Heart left ventricle (tissue), 16 donors: ENCODE measurements around the gene BMPR1B. TPM values are rescaled to one million over a fixed set of nuclear protein-coding genes. Genes with fewer than 3 reads are reported as not detected.

Experiments
- ATAC-seq, 4 donors: fragments of 200-7000 bp; cut with Tn5 transposase; one replicate each; pipeline ENCODE4 v1.9.1; 2020 to 2022; ENCODE audit warnings: moderate library complexity in 4 of 4, mild to moderate bottlenecking in 3 of 4, moderate number of reproducible peaks in 1 of 4
- DNase-seq, 5 donors: peaks; one replicate each; pipeline ENCODE4 v3.0.0-alpha.2; 2020
- H3K27ac ChIP-seq, 12 donors: fragments of 200-600 bp; sonication (generic) in 4 of 12; one replicate each; pipeline versions ENCODE4 v1.5.0 to v1.8.0; 2016 to 2022; ENCODE audit warnings: mild to moderate bottlenecking in 2 of 12
- H3K27me3 ChIP-seq, 9 donors: fragments of 200-600 bp; sonication (generic) in 2 of 9; one replicate each; pipeline versions ENCODE4 v1.5.1 to v1.8.0; 2016 to 2022; ENCODE audit warnings: mild to moderate bottlenecking in 3 of 9
- H3K36me3 ChIP-seq, 9 donors: fragments of 200-600 bp; sonication (generic) in 2 of 9; one replicate each; pipeline versions ENCODE4 v1.5.0 to v1.8.0; 2018 to 2022; ENCODE audit warnings: mild to moderate bottlenecking in 2 of 9
- H3K4me1 ChIP-seq, 12 donors: fragments of 200-600 bp; sonication (generic) in 4 of 12; one replicate each; pipeline versions ENCODE4 v1.5.0 to v1.8.0; 2016 to 2022; ENCODE audit warnings: mild to moderate bottlenecking in 3 of 12
- H3K4me3 ChIP-seq, 12 donors: fragments of 200-600 bp; sonication (generic) in 4 of 12; one replicate each; pipeline versions ENCODE4 v1.5.0 to v1.8.0; 2017 to 2022; ENCODE audit warnings: mild to moderate bottlenecking in 9 of 12, moderate library complexity in 4 of 12
- H3K9me3 ChIP-seq, 12 donors: fragments of 200-600 bp; sonication (generic) in 4 of 12; one replicate each; pipeline versions ENCODE4 v1.5.0 to v1.8.0; 2016 to 2022; ENCODE audit warnings: mild to moderate bottlenecking in 1 of 12
- POLR2A ChIP-seq, 2 donors: fragments of 450-650 bp; IDR thresholded peaks; one replicate each; pipeline ENCODE4 v1.6.1; 2017; ENCODE audit warnings: antibody characterized with exemption in 2 of 2, mild to moderate bottlenecking in 2 of 2, moderate library complexity in 2 of 2
- WGBS, 4 donors: extraction: QIAGEN DNeasy Blood & Tissue Kit in 2 of 4; methylation state at CpG; one replicate each; pipeline versions ENCODE4 v1.1.5 to v1.1.7; 2013 to 2018; 5-methylcytosine and 5-hydroxymethylcytosine counted together
- intact Hi-C, 10 donors: fragments of 100-400 bp; cut with DNase I; formaldehyde crosslinking; loops; one replicate each; pipeline versions ENCODE4 v1.11.1 to v1.14.2; 2022
- polyA plus RNA-seq, 2 donors: library from polyadenylated mRNA; stranded (reverse); fragments of 200-250 nt; gene quantifications; one replicate each; pipeline ENCODE4 v1.2.3, GENCODE V29; 2013
- total RNA-seq, 9 donors: library from RNA; depleted of rRNA in 2 of 9; stranded (reverse); fragments of >200 nt in 2 of 9; fragmentation: NEBNext Ultra II Directional in 3 of 9; extraction: Animal tissue kit (Norgen Biotek cat#: 25700) in 3 of 9; gene quantifications; one replicate each; pipeline versions ENCODE4 v1.1.0 to v1.2.4, GENCODE V29; 2016 to 2023
- TF ChIP-seq, protein P1 (sequence below), 12 donors: fragments of 200-600 bp; sonication (generic) in 4 of 12; IDR thresholded peaks; one replicate each; pipeline versions ENCODE4 v1.5.0 to v1.8.0; 2018 to 2022; ENCODE audit warnings: antibody characterized with exemption in 12 of 12, mild to moderate bottlenecking in 5 of 12
- donor health status: ischemic (EF 13 %, LVEDD 7.1; RV severe dilation, severe dysfunction).
- donor health status: healthy with polysubstance abuse.
- donor health status: DM: no; HTN: yes; CAD: no.
- donor health status: DM: no; HTN: no; CAD: no.
- donor health status: ischemic (EF 25% LVEDD 6.9; RV normal size, moderate dysfunction).
- donor health status: ischemic (EF 25% LVEDD 5.7; RV mildly dilated, moderate dysfunction).
- donor health status: healthy.
- donor health status: DM: yes; HTN: yes; CAD: no.
- donor health status: ischemic (EF 35%, LVEDD 5.7; RV mildly dilated, moderate dysfunction).
- donor health status: nonischemic (EF 11% LVEDD 7.7; RV severe dilation, severe dysfunction).
- donor health status: DM: yes; HTN: yes; CAD: no.
- donor health status: PGD.
- donor health status: ischemic (EF 29% LVEDD 5.4; RV normal size, mild dysfunction).
- donor health status: nonischemic (EF 23%, LVEDD 6.1; RV moderate dilation, normal function).

The BMPR1B gene
- total and polyA plus RNA-seq, 11 donors, result 0.29 to 7.6 (median 3.8) TPM

DNA sequence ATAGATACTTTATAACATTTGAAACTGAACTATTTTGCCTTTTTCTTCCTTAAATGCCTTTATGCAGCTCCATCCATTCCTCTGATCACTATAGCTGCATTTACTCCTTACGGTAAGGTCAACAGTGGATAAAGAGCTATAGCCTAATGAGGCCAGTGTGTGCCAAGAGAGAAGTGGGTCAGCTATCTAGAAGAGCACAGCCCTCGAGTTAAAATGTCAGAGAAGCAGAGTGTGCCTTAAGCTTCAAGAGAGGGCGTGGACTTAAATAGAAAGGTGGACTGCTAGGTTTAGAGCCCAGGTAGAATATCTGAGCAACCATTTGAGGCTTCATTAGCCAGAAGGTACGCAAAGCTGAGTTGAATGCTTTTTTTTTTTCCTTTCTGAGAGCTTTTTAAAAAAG is 347.4 kb downstream of the BMPR1B start:
- peaks cover 0 to 20% (median 0%) of the 10 kb centered on the region in 12 donors for H3K4me1 ChIP-seq
- H3K9me3 ChIP-seq, result peaks cover 0 to 5% (median 0%) of the 10 kb centered on the region in 12 donors
- DNase-seq (peak in 2 of 5 donors; percentile 48 to 49), ATAC-seq (peak; percentile 83 to 95 (median 89))
- no peak for TF ChIP-seq POLR2A (IDR thresholded peaks at IDR 0.05)
- TF ChIP-seq, protein P1, sequence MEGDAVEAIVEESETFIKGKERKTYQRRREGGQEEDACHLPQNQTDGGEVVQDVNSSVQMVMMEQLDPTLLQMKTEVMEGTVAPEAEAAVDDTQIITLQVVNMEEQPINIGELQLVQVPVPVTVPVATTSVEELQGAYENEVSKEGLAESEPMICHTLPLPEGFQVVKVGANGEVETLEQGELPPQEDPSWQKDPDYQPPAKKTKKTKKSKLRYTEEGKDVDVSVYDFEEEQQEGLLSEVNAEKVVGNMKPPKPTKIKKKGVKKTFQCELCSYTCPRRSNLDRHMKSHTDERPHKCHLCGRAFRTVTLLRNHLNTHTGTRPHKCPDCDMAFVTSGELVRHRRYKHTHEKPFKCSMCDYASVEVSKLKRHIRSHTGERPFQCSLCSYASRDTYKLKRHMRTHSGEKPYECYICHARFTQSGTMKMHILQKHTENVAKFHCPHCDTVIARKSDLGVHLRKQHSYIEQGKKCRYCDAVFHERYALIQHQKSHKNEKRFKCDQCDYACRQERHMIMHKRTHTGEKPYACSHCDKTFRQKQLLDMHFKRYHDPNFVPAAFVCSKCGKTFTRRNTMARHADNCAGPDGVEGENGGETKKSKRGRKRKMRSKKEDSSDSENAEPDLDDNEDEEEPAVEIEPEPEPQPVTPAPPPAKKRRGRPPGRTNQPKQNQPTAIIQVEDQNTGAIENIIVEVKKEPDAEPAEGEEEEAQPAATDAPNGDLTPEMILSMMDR (IDR thresholded peaks at IDR 0.05), result no peak
- WGBS, 4 donors, result 50 to 62% (median 56%) methylated on average over 4 of the region's 4 CpGs
- intact Hi-C loops, result loop anchor here in 1 of 10 donors (10.0 kb wide), 1 partner anchor 480 kb away; no protein-coding TSS in a partner anchor
- H3K4me3 ChIP-seq, result no peak overlapping the region
- H3K27ac ChIP-seq, result peak overlapping the region in 2 of 12 donors; percentile 45 to 49
- no peaks in the 10 kb centered on the region for H3K27me3 ChIP-seq
- no peaks in the 10 kb centered on the region for H3K36me3 ChIP-seq

DNA sequence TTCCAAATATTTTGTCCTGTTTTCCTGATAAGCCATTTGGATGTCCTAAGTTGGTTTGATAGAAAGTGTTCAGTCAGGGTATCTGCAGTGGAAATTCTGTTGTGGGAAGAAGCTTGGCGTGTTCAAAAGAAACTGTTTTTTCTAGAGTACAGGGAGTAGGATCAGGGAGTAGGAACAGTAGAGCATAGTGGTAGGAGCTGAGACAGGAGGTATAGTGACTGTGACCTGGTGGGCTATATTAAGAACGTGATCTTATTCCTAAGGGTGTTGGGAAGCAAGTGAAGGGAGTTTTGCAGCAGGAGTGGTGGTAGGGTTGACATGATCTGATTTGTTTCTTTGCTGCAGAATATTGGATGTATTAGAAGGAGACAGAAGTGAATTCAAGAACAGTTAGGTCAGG is 348.2 kb downstream of the BMPR1B start:
- no peak for TF ChIP-seq POLR2A (IDR thresholded peaks at IDR 0.05)
- TF ChIP-seq, protein P1 (IDR thresholded peaks at IDR 0.05), result no peak
- Histone ChIP-seq H3K4me3 (no peak overlapping the region), H3K4me1 (peaks cover 0 to 20% (median 0%) of the 10 kb centered on the region in 12 donors), H3K27ac (peak overlapping the region in 2 of 12 donors; percentile 45 to 49), H3K27me3 (no peaks in the 10 kb centered on the region), H3K9me3 (peaks cover 0 to under 1% (median 0%) of the 10 kb centered on the region in 12 donors), H3K36me3 (no peaks in the 10 kb centered on the region)
- ATAC-seq (peak; percentile 48 to 87 (median 78)), DNase-seq (no peak)
- intact Hi-C loops, result loop anchor here in 1 of 10 donors (10.0 kb wide), 1 partner anchor 481 kb away; no protein-coding TSS in a partner anchor
- 47 to 65% (median 60%) methylated on average over 2 of the region's 2 CpGs for WGBS, 4 donors

DNA sequence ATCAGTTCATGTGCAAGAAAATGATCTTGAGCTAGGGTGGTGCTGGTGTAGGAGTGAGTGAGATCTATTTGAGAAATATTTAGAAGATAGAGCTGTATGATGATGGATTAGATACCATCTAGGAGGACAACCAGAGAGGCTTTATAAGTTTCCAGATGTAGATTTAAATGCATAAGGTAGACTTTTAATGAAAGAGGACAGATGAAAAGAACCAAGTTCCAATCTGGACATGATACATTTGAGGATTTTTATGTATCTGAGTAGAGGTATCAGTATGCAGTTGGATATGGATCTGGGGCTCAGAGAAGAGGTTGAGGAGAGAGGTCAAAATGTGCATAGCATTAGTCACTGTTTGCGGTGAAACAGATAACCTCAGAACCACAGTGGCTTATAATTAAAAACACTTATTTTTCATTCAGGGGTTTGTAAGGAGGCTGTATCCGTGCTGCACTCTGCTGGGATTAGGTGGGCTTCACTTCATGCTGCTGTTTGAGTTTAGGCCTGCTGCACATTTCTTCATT is 348.7 kb downstream of the BMPR1B start:
- intact Hi-C loops, result loop anchor here in 1 of 10 donors (10.0 kb wide), 1 partner anchor 482 kb away; no protein-coding TSS in a partner anchor
- no peak for ATAC-seq
- WGBS, 4 donors, result 77 to 97% (median 89%) methylated on average over 2 of the region's 2 CpGs

DNA sequence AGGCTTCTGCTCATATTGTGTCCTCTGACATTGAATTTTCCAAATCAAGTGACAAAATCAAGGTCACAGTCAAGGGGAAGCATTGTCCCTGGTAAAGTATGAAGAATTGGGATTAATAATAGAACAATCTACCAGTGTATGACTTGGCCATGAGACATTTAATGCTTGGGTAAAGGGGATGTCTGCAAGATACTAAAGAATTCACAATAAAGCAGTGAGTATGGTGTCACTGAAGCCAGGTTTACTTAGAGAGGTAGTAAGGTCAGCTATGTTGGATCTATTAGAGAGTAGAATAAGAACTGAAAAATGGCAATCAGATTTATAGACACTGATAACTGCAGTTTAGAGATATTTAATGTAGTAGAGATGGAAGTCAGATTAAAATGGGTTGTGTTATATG is 349.2 kb downstream of the BMPR1B start:
- Histone ChIP-seq H3K4me1 (peaks cover 0 to 20% (median 0%) of the 10 kb centered on the region in 12 donors), H3K27me3 (no peaks in the 10 kb centered on the region), H3K4me3 (no peak overlapping the region), H3K36me3 (no peaks in the 10 kb centered on the region), H3K9me3 (no peaks in the 10 kb centered on the region), H3K27ac (no peak overlapping the region)
- no peak for ATAC-seq
- no peak for DNase-seq
- TF ChIP-seq, protein P1 (IDR thresholded peaks at IDR 0.05), result no peak
- no peak for TF ChIP-seq POLR2A (IDR thresholded peaks at IDR 0.05)
- intact Hi-C loops, result loop anchor here in 1 of 10 donors (10.0 kb wide), 1 partner anchor 482 kb away; no protein-coding TSS in a partner anchor

More for the DNA sequence above, 348.7 kb downstream of the BMPR1B start:
- Histone ChIP-seq H3K27me3 (no peaks in the 10 kb centered on the region), H3K4me3 (no peak overlapping the region), H3K4me1 (peaks cover 0 to 20% (median 0%) of the 10 kb centered on the region in 12 donors), H3K9me3 (no peaks in the 10 kb centered on the region), H3K27ac (peak overlapping the region in 1 of 12 donors; percentile 49), H3K36me3 (no peaks in the 10 kb centered on the region)
- TF ChIP-seq POLR2A (IDR thresholded peaks at IDR 0.05), result no peak
- TF ChIP-seq, protein P1 (IDR thresholded peaks at IDR 0.05), result no peak
- no peak for DNase-seq
